Gastroesophageal sphincter (tissue), 4 donors: ENCODE data around the gene ALOXE3. TPM values are rescaled to one million over a fixed set of nuclear protein-coding genes. Genes with fewer than 3 reads are reported as not detected.
A peak's percentile ranks its signal among the peaks of the same experiment; 100 is the strongest.
"Not testable (repeated sequence)": the region's sequence is repeated elsewhere in the genome, so short reads cannot be mapped to it uniquely, and the experiment has no call there.

Source experiments
- ATAC-seq: fragments of 150-250 bp; one replicate; pipeline ENCODE4 v1.9.1; 2016; ENCODE audit warnings: mild to moderate bottlenecking, moderate library complexity
- H3K27ac ChIP-seq, 4 donors: fragments of 200-600 bp; sonication (generic) in 3 of 4; 1 replicate in 3 of 4; 2 replicates in 1 of 4; pipeline ENCODE4 v1.5.1; 2016 to 2019
- H3K27me3 ChIP-seq: fragments of 200-600 bp; sonication (generic); one replicate; pipeline ENCODE4 v1.5.1; 2019
- H3K36me3 ChIP-seq, 2 donors: fragments of 200-600 bp; sonication (generic); one replicate each; pipeline ENCODE4 v1.5.1; 2019; ENCODE audit warnings: control low read depth in 1 of 2
- H3K4me1 ChIP-seq, 3 donors: fragments of 200-600 bp; sonication (generic); 1 replicate in 2 of 3; 2 replicates in 1 of 3; pipeline ENCODE4 v1.5.1; 2016 to 2019; ENCODE audit warnings: control low read depth in 2 of 3
- H3K4me3 ChIP-seq, 2 donors: fragments of 200-600 bp; sonication (generic); one replicate each; pipeline ENCODE4 v1.5.1; 2019; ENCODE audit warnings: mild to moderate bottlenecking in 1 of 2, moderate library complexity in 1 of 2
- H3K9me3 ChIP-seq, 3 donors: fragments of 200-600 bp; sonication (generic); one replicate each; pipeline ENCODE4 v1.5.1; 2017 to 2019; ENCODE audit warnings: control low read depth in 2 of 3
- EP300 ChIP-seq: sonication (generic); formaldehyde crosslinking; IDR thresholded peaks from one replicate; pipeline ENCODE4 v1.6.1; 2017; ENCODE audit warnings: antibody characterized with exemption, mild to moderate bottlenecking
- POLR2A ChIP-seq, 2 donors: fragments of 450-650 bp; IDR thresholded peaks; one replicate each; pipeline ENCODE4 v1.6.1; 2017; ENCODE audit warnings: antibody characterized with exemption in 2 of 2, mild to moderate bottlenecking in 2 of 2, moderate library complexity in 1 of 2
- POLR2AphosphoS5 ChIP-seq: sonication (generic); formaldehyde crosslinking; IDR thresholded peaks from one replicate; pipeline ENCODE4 v1.6.1; 2017; ENCODE audit warnings: antibody characterized with exemption
- WGBS, 2 donors: methylation state at CpG; one replicate each; pipeline ENCODE4 v1.1.5; 2018; ENCODE audit warnings: low coverage in 1 of 2; 5-methylcytosine and 5-hydroxymethylcytosine counted together
- total RNA-seq, 4 donors: library from RNA; depleted of rRNA; stranded (reverse); fragments of >200 nt; gene quantifications; one replicate each; pipeline ENCODE4 v1.1.0, GENCODE V29; 2016
- TF ChIP-seq, protein P1 (sequence below), 4 experiments: fragments of 200-600 bp in 2 of 4; fragments of 450-650 bp in 2 of 4; sonication (generic) in 1 of 4; IDR thresholded peaks; one replicate each; pipeline ENCODE4 v1.5.1; 2017 to 2019; ENCODE audit warnings: antibody characterized with exemption in 4 of 4, mild to moderate bottlenecking in 2 of 4, moderate library complexity in 2 of 4

The ALOXE3 gene
- total RNA-seq, 4 donors from 2014 or later, result 0.37 TPM; not detected in 3

DNA sequence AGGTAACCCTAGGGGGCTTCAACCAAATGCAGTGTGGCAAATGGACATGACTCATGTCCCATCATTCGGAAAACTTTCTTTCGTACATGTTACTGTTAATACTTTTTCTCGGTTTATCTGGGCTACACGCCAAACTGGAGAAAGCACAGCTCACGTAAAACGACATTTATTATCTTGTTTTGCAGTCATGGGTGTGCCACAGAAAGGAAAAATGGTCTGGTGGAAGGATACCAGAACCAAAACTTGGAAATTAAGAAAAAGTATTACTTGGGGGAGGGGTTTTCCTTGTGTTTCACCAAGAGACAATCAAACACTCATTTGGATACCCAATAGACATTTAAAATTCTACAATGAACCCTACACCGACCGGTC lies 55.9 kb downstream of the ALOXE3 start:
- no peaks in the 10 kb centered on the region for H3K36me3 ChIP-seq
- no peak overlapping the region for H3K4me3 ChIP-seq
- WGBS, 2 donors, result 1 to 5% methylated on average over 8 of the region's 8 CpGs
- TF ChIP-seq, protein P1, sequence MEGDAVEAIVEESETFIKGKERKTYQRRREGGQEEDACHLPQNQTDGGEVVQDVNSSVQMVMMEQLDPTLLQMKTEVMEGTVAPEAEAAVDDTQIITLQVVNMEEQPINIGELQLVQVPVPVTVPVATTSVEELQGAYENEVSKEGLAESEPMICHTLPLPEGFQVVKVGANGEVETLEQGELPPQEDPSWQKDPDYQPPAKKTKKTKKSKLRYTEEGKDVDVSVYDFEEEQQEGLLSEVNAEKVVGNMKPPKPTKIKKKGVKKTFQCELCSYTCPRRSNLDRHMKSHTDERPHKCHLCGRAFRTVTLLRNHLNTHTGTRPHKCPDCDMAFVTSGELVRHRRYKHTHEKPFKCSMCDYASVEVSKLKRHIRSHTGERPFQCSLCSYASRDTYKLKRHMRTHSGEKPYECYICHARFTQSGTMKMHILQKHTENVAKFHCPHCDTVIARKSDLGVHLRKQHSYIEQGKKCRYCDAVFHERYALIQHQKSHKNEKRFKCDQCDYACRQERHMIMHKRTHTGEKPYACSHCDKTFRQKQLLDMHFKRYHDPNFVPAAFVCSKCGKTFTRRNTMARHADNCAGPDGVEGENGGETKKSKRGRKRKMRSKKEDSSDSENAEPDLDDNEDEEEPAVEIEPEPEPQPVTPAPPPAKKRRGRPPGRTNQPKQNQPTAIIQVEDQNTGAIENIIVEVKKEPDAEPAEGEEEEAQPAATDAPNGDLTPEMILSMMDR (IDR thresholded peaks at IDR 0.05), result no peak
- peak; percentile 1 for TF ChIP-seq POLR2AphosphoS5
- H3K4me1 ChIP-seq, result peaks cover 0 to 15% (median 0%) of the 10 kb centered on the region in 3 donors
- no peaks in the 10 kb centered on the region for H3K9me3 ChIP-seq
- no peak for ATAC-seq
- peaks cover 80% of the 10 kb centered on the region for H3K27me3 ChIP-seq
- H3K27ac ChIP-seq, result no peak overlapping the region

DNA sequence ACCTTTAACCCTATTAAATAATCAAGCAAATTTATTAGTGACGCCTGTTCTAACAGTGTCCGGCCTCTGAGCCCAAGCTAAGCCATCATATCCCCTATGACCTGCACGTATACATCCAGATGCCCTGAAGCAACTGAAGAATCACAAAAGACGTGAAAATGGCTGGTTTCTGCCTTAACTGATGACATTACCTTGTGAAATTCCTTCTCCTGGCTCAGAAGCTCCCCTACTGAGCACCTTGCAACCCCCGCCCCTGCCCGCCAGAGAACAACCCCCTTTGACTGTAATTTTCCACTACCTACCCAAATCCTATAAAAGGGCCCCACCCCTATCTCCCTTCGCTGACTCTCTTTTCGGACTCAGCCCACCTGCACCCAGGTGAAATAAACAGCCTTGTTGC lies 56.5 kb downstream of the ALOXE3 start:
- Histone ChIP-seq H3K4me1 (peaks cover 0 to 15% (median 0%) of the 10 kb centered on the region in 3 donors), H3K27me3 (peaks cover 85% of the 10 kb centered on the region)
- not testable (repeated sequence) for H3K4me3 ChIP-seq, ATAC-seq, H3K9me3 ChIP-seq, H3K27ac ChIP-seq, H3K36me3 ChIP-seq
- WGBS, 2 donors, result 36 to 49% methylated on average over 6 to 8 of the region's 8 CpGs

DNA sequence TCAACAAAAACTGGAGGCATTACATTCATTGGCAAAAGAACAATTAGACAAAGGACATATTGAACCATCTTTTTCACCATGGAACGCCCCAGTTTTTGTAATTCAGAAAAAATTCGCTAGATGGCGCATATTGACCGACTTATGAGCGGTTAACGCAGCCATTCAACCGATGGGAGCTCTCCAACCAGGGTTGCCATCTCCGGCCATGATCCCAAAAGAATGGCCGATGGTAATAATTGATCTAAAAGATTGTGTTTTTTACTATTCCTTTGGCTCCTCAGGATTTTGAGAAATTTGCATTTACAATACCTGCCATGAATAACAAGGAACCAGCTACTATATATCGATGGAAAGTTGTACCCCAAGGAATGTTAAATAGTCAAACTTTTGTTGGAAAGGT lies 58.0 kb downstream of the ALOXE3 start:
- 6 to 8% methylated on average over 10 of the region's 10 CpGs for WGBS, 2 donors
- peak; percentile 38 for ATAC-seq

DNA sequence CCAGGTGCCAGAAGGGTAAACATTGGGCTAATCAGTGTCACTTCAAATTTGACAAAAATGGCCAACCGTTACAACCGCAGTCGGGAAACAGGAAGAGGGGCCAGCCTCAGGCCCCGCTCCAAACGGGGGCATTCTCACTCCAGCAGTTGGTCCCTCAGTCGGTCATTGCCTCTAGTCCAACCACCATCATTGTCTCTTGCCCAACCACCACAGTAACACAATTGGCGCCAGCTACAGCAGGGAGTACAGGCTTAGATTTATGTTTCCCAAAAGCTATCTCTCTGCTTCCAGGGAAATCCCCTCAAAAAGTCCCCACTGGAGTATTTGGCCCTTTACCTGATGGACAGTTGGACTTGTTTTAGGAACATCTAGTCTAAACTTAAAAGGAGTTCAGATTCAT lies 59.2 kb downstream of the ALOXE3 start:
- Histone ChIP-seq H3K4me3 (no peak overlapping the region), H3K27me3 (peaks cover 85% of the 10 kb centered on the region), H3K4me1 (peaks cover 0 to 15% (median 0%) of the 10 kb centered on the region in 3 donors), H3K36me3 (no peaks in the 10 kb centered on the region), H3K9me3 (no peaks in the 10 kb centered on the region), H3K27ac (no peak overlapping the region)
- 12 to 16% methylated on average over 6 of the region's 7 CpGs for WGBS, 2 donors
- no peak for TF ChIP-seq POLR2A (IDR thresholded peaks at IDR 0.05)
- no peak for TF ChIP-seq POLR2AphosphoS5
- no peak for TF ChIP-seq EP300
- TF ChIP-seq, protein P1 (IDR thresholded peaks at IDR 0.05), result no peak
- no peak for ATAC-seq

More for the DNA sequence above, 58.0 kb downstream of the ALOXE3 start:
- H3K4me3 ChIP-seq, result no peak overlapping the region
- H3K4me1 ChIP-seq, result peaks cover 0 to 15% (median 0%) of the 10 kb centered on the region in 3 donors
- H3K9me3 ChIP-seq, result no peaks in the 10 kb centered on the region
- no peak overlapping the region for H3K27ac ChIP-seq
- no peaks in the 10 kb centered on the region for H3K36me3 ChIP-seq
- TF ChIP-seq, protein P1 (IDR thresholded peaks at IDR 0.05), result peak; percentile 63 to 78 (median 77)
- no peak for TF ChIP-seq POLR2AphosphoS5
- peaks cover 95% of the 10 kb centered on the region for H3K27me3 ChIP-seq

DNA sequence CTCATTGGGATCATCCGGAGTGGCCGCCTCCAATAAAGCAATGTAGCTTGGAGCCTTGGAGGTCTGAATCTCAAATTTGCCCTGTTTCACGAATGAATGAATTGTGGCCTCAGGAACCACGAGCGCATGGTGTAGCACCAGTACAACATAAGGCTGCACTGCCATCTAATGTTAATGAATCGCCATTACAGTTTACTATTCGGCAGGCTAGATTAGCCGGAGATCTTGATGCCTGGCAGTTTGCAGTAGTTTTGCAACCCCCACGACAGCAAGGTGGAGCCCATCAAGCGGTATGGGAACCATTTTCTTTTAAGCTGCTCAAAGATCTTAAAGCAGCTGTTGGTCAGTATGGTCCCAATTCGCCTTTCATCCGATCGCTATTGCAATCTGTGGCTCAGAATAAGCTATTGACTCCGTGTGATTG lies 60.6 kb downstream of the ALOXE3 start:
- H3K27me3 ChIP-seq, result peaks cover 71% of the 10 kb centered on the region
- 0 to 17% methylated on average over 3 to 9 of the region's 14 CpGs for WGBS, 2 donors

More for the DNA sequence above, 60.6 kb downstream of the ALOXE3 start:
- Histone ChIP-seq H3K4me3 (no peak overlapping the region), H3K9me3 (no peaks in the 10 kb centered on the region), H3K4me1 (peaks cover 0 to 12% (median 0%) of the 10 kb centered on the region in 3 donors), H3K27ac (no peak overlapping the region), H3K36me3 (no peaks in the 10 kb centered on the region)
- TF ChIP-seq, protein P1 (IDR thresholded peaks at IDR 0.05), result peak; percentile 67 to 86 (median 78)
- TF ChIP-seq EP300 (no peak), POLR2A (IDR thresholded peaks at IDR 0.05) (no peak)
- ATAC-seq, result peak; percentile 83
